Body of pancreas (tissue), 4 donors: ENCODE measurements around the gene ATXN10. TPM values are rescaled to one million over a fixed set of nuclear protein-coding genes. Genes with fewer than 3 reads are reported as not detected.

Source experiments
- ATAC-seq: fragments of 150-250 bp; one replicate; pipeline ENCODE4 v1.9.1; 2016
- DNase-seq, 4 donors: peaks; one replicate each; pipeline ENCODE4 v3.0.0-alpha.2; 2019
- H3K27ac ChIP-seq, 4 donors: fragments of 200-600 bp; sonication (generic); 1 replicate in 3 of 4; 2 replicates in 1 of 4; pipeline versions ENCODE4 v1.5.1 to v1.6.1; 2016 to 2019; ENCODE audit warnings: mild to moderate bottlenecking in 1 of 4, mixed read lengths in 1 of 4, moderate library complexity in 1 of 4
- H3K27me3 ChIP-seq, 2 donors: fragments of 200-600 bp; sonication (generic); one replicate each; pipeline ENCODE4 v1.6.0; 2016; ENCODE audit warnings: mild to moderate bottlenecking in 1 of 2
- H3K36me3 ChIP-seq, 2 donors: fragments of 200-600 bp; sonication (generic); replicated peaks in 1 of 2; 2 replicates each; pipeline ENCODE4 v1.5.1; 2016; ENCODE audit warnings: low read depth in 2 of 2; ENCODE audit not compliant: insufficient read depth in 1 of 2
- H3K4me1 ChIP-seq: fragments of 200-600 bp; sonication (generic); one replicate; pipeline ENCODE4 v1.6.0; 2016
- H3K4me3 ChIP-seq, 2 donors: fragments of 200-600 bp; sonication (generic); 1 replicate in 1 of 2; 2 replicates in 1 of 2; pipeline ENCODE4 v1.5.1; 2016 to 2019
- H3K9me3 ChIP-seq, 3 donors: fragments of 200-600 bp; sonication (generic); 1 replicate in 2 of 3; 2 replicates in 1 of 3; pipeline ENCODE4 v1.5.1; 2016
- CTCF ChIP-seq, 7 experiments: fragments of 450-650 bp in 4 of 7; fragments of 200-600 bp in 3 of 7; sonication (generic) in 3 of 7; IDR thresholded peaks; one replicate each; pipeline ENCODE4 v1.5.1; 2016 to 2019; ENCODE audit warnings: antibody characterized with exemption in 7 of 7
- POLR2A ChIP-seq, 3 donors: fragments of 450-650 bp; IDR thresholded peaks; one replicate each; pipeline ENCODE4 v1.6.1; 2016; ENCODE audit warnings: antibody characterized with exemption in 3 of 3, mild to moderate bottlenecking in 2 of 3
- WGBS, 2 donors: methylation state at CpG; one replicate each; pipeline ENCODE4 v1.1.5; 2017; 5-methylcytosine and 5-hydroxymethylcytosine counted together
- intact Hi-C: fragments of 100-400 bp; cut with DNase I; formaldehyde crosslinking; loops from one replicate; pipeline ENCODE4 v1.15.1; 2023
- total RNA-seq, 2 donors: library from RNA; depleted of rRNA; stranded (reverse); fragments of >200 nt; gene quantifications; one replicate each; pipeline ENCODE4 v1.1.0, GENCODE V29; 2016

Gene ATXN10
- total RNA-seq, 2 donors from 2014 or later, result 61.6 to 69.8 TPM

- ATAC-seq (no peak), DNase-seq (no peak)
- peaks cover 61% of the 10 kb centered on the region for H3K4me1 ChIP-seq
- no peaks in the 10 kb centered on the region for H3K36me3 ChIP-seq
- H3K27ac ChIP-seq, result no peak overlapping the region
- no peak for TF ChIP-seq CTCF (IDR thresholded peaks at IDR 0.05)
- no peak for TF ChIP-seq POLR2A (IDR thresholded peaks at IDR 0.05)
- 57 to 68% methylated on average over 5 of the region's 5 CpGs for whole genome bisulfite sequencing, 2 donors
- H3K4me3 ChIP-seq, result no peak overlapping the region
- H3K9me3 ChIP-seq, result no peaks in the 10 kb centered on the region
- intact Hi-C loops, result no loop called here
- H3K27me3 ChIP-seq, result no peaks in the 10 kb centered on the region
Observed at GRCh38 chr22:45686836-45687235, 15.2 kb downstream of the ATXN10 start.

- ATAC-seq, result peak; percentile 80
- peak in 1 of 3 donors; percentile 20 for TF ChIP-seq POLR2A (IDR thresholded peaks at IDR 0.05)
- TF ChIP-seq CTCF (IDR thresholded peaks at IDR 0.05), result no peak
Observed at GRCh38 chr22:45688600-45689080, 17.0 kb downstream of the ATXN10 start.

GRCh38 chr22:45689211-45689610 lies 17.6 kb downstream of the ATXN10 start:
- Histone ChIP-seq H3K4me1 (peaks cover 60% of the 10 kb centered on the region), H3K4me3 (no peak overlapping the region), H3K9me3 (no peaks in the 10 kb centered on the region), H3K36me3 (peaks cover 0 to 6% of the 10 kb centered on the region in 2 donors), H3K27ac (peak overlapping the region; percentile 34 to 79 (median 58)), H3K27me3 (no peaks in the 10 kb centered on the region)
- no peak for TF ChIP-seq POLR2A (IDR thresholded peaks at IDR 0.05)
- TF ChIP-seq CTCF (IDR thresholded peaks at IDR 0.05), result no peak
- intact Hi-C loops, result no loop called here
- WGBS, 2 donors, result 70 to 86% methylated on average over 1 of the region's 1 CpG
- ATAC-seq (peak; percentile 8), DNase-seq (no peak)

More at GRCh38 chr22:45688600-45689080, 17.0 kb downstream of the ATXN10 start:
- Histone ChIP-seq H3K27ac (peak overlapping the region; percentile 34 to 79 (median 58)), H3K4me3 (no peak overlapping the region), H3K4me1 (peaks cover 66% of the 10 kb centered on the region), H3K36me3 (peaks cover 0 to 6% of the 10 kb centered on the region in 2 donors), H3K9me3 (no peaks in the 10 kb centered on the region), H3K27me3 (no peaks in the 10 kb centered on the region)
- 27 to 35% methylated on average over 4 of the region's 4 CpGs for WGBS, 2 donors
- DNase-seq, result peak in 3 of 4 donors; percentile 14 to 43 (median 35)
- intact Hi-C loops, result no loop called here

DNA sequence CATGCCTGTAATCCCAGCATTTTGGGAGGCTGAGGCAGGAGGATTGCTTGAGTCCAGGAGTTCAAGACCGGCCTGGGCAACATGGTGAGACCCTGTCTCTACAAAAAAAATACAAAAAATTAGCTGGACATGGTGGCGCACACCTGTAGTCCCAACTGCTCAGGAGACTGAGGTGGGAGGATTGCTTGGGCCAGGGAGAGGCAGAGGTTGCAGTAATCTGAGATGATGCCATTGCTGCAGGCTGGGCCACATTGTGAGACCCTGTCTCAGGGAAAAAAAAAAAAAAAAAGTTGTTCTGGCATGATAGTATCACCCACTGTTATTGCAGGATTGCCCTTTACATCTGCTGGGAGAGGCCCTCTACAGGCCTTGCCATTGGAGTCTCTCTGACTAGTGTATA lies 18.4 kb downstream of the ATXN10 start:
- TF ChIP-seq CTCF (IDR thresholded peaks at IDR 0.05), result no peak
- Histone ChIP-seq H3K27me3 (no peaks in the 10 kb centered on the region), H3K36me3 (peaks cover 0 to 6% of the 10 kb centered on the region in 2 donors), H3K4me3 (no peak overlapping the region), H3K4me1 (peaks cover 52% of the 10 kb centered on the region), H3K9me3 (no peaks in the 10 kb centered on the region), H3K27ac (peak overlapping the region in 2 of 4 donors; percentile 10 to 79)
- ATAC-seq (no peak), DNase-seq (no peak)
- 91 to 93% methylated on average over 2 of the region's 2 CpGs for WGBS, 2 donors
- intact Hi-C loops, result no loop called here

GRCh38 chr22:45692549-45692948 lies 20.9 kb downstream of the ATXN10 start:
- Histone ChIP-seq H3K27me3 (no peaks in the 10 kb centered on the region), H3K9me3 (no peaks in the 10 kb centered on the region), H3K4me3 (no peak overlapping the region), H3K27ac (no peak overlapping the region), H3K36me3 (peaks cover 0 to 9% of the 10 kb centered on the region in 2 donors), H3K4me1 (peaks cover 35% of the 10 kb centered on the region)
- TF ChIP-seq CTCF (IDR thresholded peaks at IDR 0.05) (no peak), POLR2A (IDR thresholded peaks at IDR 0.05) (no peak)
- intact Hi-C loops, result no loop called here
- DNase-seq, result no peak
- ATAC-seq, result no peak
- 55 to 73% methylated on average over 1 of the region's 1 CpG for WGBS, 2 donors
